A673 (cell line): ENCODE data around the gene HNRNPH3. TPM values are rescaled to one million over a fixed set of nuclear protein-coding genes. Genes with fewer than 3 reads are reported as not detected.

ENCODE experiments used
- BruUV-seq: library from RNA; stranded (reverse); fragments of 400-500 nt; replicated peaks from 2 replicates; lab custom pipeline; 2021; lab: Mats Ljungman, UMichigan
- CTCF ChIA-PET: fragments of 300-600 bp; sonication (Branson Sonifier 250); formaldehyde crosslinking; loops from one replicate; lab custom pipeline; 2022; ENCODE audit warnings: antibody characterized with exemption; lab: Charles Lee
- POLR2A ChIA-PET: fragments of 300-600 bp; sonication (Branson Sonifier 250); formaldehyde crosslinking; loops from one replicate; lab custom pipeline; 2022; ENCODE audit warnings: antibody characterized with exemption; ENCODE audit not compliant: low non-redundant PET; lab: Charles Lee
- DNase-seq: peaks from one replicate; pipeline ENCODE4 v3.0.0-alpha.2; 2015; ENCODE audit warnings: low spot score
- H3K27ac ChIP-seq: fragments of 200-600 bp; sonication (generic); 2 replicates; pipeline ENCODE4 v1.5.1; 2016; ENCODE audit warnings: mixed run types, low read depth, mild to moderate bottlenecking, mixed read lengths, antibody characterized with exemption, low read length; ENCODE audit not compliant: poor library complexity, severe bottlenecking
- H3K27me3 ChIP-seq: fragments of 200-600 bp; sonication (generic); replicated peaks from 2 replicates; pipeline ENCODE4 v1.6.1; 2017; ENCODE audit warnings: mixed run types, low read depth, mild to moderate bottlenecking, mixed read lengths, antibody characterized with exemption, low read length; ENCODE audit not compliant: insufficient read depth, poor library complexity
- H3K36me3 ChIP-seq: fragments of 200-600 bp; sonication (generic); 2 replicates; pipeline ENCODE4 v1.6.1; 2016; ENCODE audit warnings: mixed run types, mild to moderate bottlenecking, mixed read lengths, antibody characterized with exemption, low read length; ENCODE audit not compliant: insufficient read depth, poor library complexity, severe bottlenecking
- H3K4me1 ChIP-seq: fragments of 200-600 bp; sonication (generic); 2 replicates; pipeline ENCODE4 v1.6.1; 2017; ENCODE audit warnings: mixed run types, mild to moderate bottlenecking, mixed read lengths, antibody characterized with exemption, low read length; ENCODE audit not compliant: insufficient read depth, poor library complexity, severe bottlenecking
- H3K4me3 ChIP-seq: fragments of 200-600 bp; sonication (generic); 2 replicates; pipeline ENCODE4 v1.5.1; 2016; ENCODE audit warnings: low read depth, mixed run types, mild to moderate bottlenecking, mixed read lengths, low read length; ENCODE audit not compliant: poor library complexity, severe bottlenecking
- H3K9me3 ChIP-seq: fragments of 200-600 bp; sonication (generic); 2 replicates; pipeline ENCODE4 v1.6.1; 2016; ENCODE audit warnings: mixed run types, low read depth, mild to moderate bottlenecking, mixed read lengths, antibody characterized with exemption, low read length; ENCODE audit not compliant: poor library complexity, severe bottlenecking
- EZH2 ChIP-seq: fragments of 200-600 bp; sonication (generic); IDR thresholded peaks from 2 replicates; pipeline ENCODE4 v1.6.1; 2017; ENCODE audit warnings: borderline replicate concordance, low read depth, mild to moderate bottlenecking, mixed read lengths, antibody characterized with exemption, low read length; ENCODE audit not compliant: poor library complexity, severe bottlenecking
- intact Hi-C: fragments of 100-400 bp; cut with micrococcal nuclease; formaldehyde crosslinking; loops from one replicate; pipeline ENCODE4 v1.10.0; 2022; ENCODE audit not compliant: unreplicated experiment
- total RNA-seq: library from RNA; stranded (reverse); gene quantifications from 2 replicates; pipeline ENCODE4 v1.2.3, GENCODE V29; 2021
- TF ChIP-seq, protein P1 (sequence below): fragments of 300-800, 200-600 bp; sonication (generic); conservative IDR thresholded peaks from 2 replicates; pipeline ENCODE4 v1.5.1; 2017; ENCODE audit warnings: low read depth, mild to moderate bottlenecking, antibody characterized with exemption, low read length, moderate library complexity, mixed read lengths

Gene HNRNPH3
- total RNA-seq, 1 experiment from 2014 or later: 251 TPM

DNA sequence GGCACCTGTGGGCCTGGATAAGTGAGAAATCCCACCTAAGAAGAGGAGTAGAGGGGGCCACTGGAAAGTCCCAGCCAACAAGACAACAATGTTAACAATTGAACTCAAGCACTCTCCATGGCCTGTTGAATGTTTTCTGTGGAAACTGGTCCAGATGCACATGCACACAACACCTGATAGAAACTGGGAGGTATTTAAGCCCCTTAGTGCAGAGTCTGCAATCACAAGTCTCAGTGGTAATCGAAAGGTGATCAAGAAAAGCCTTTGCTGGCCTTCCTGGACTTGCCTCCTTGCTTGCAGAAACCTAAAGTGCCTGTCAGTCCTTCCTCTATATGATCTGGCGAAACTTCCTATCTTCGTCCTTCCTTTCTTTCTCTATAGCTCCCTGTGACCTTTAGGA, 30.6 kb upstream of the HNRNPH3 start:
- H3K27ac ChIP-seq: no peak overlapping the region
- H3K4me1 ChIP-seq: peaks cover 5% of the 10 kb centered on the region
- no peak for TF ChIP-seq EZH2
- TF ChIP-seq, protein P1, sequence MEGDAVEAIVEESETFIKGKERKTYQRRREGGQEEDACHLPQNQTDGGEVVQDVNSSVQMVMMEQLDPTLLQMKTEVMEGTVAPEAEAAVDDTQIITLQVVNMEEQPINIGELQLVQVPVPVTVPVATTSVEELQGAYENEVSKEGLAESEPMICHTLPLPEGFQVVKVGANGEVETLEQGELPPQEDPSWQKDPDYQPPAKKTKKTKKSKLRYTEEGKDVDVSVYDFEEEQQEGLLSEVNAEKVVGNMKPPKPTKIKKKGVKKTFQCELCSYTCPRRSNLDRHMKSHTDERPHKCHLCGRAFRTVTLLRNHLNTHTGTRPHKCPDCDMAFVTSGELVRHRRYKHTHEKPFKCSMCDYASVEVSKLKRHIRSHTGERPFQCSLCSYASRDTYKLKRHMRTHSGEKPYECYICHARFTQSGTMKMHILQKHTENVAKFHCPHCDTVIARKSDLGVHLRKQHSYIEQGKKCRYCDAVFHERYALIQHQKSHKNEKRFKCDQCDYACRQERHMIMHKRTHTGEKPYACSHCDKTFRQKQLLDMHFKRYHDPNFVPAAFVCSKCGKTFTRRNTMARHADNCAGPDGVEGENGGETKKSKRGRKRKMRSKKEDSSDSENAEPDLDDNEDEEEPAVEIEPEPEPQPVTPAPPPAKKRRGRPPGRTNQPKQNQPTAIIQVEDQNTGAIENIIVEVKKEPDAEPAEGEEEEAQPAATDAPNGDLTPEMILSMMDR: no peak
- H3K9me3 ChIP-seq: no peaks in the 10 kb centered on the region
- ChIA-PET CTCF (interaction anchor here (0.7 to 3.0 kb wide), 2 partner anchors 88 to 446 kb away, joined by 4 to 19 read pairs; no protein-coding TSS in a partner anchor), POLR2A (no interaction called here)
- no peak overlapping the region for H3K4me3 ChIP-seq
- no peaks in the 10 kb centered on the region for H3K36me3 ChIP-seq
- H3K27me3 ChIP-seq: no peaks in the 10 kb centered on the region
- no TSS peak for BruUV-seq
- DNase-seq: no peak
- intact Hi-C loops: loop anchor here (5.0 kb wide), 2 partner anchors 219 to 444 kb away; no protein-coding TSS in a partner anchor

DNA sequence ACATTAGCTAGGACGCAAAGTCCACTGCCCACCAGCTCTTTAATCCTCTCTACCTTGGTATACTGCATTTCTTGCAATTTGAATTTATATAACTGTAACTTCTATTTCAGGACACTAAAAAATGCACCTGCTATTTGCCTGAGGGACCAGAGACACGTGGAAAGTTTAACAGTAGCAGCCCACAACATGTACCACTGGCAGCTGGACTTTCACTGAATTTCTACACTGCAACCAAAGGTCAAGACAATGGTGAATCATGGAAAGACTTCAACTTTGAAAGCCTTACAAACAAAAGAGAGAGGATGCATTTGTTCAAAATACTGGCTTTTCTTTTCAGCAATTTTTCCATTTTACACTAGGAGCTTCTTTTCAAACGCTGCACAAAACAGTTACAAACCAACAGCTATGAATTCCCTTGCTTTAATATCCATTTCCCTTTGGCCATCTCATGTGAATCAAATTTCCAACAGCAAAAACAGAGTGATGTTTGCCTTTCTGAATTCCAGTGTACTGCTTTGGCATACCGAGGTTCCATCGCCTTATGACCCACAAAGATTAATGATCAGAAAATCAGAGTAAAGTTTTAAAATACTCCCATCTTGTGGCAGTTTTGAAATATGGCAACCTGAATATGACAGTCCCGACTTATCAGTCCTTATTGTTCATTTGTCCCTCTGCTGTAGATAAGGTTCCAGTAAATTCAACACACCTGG, 29.9 kb upstream of the HNRNPH3 start:
- peak; percentile 78 for DNase-seq

DNA sequence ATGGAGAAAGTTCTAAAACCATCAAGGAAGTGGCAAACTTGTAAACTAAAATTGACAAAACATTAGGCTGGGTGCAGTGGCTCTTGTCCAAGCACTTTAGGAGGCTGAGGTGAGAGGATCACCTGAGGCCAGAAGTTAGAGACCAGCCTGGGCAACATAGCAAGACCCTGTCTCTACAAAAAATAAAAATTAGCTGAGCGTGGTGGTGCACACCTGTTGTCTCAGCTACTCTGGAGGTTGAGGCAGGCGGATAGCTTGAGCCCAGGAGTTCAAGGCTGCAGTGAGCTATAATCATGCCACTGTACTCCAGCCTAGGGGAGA, 29.4 kb upstream of the HNRNPH3 start:
- CTCF ChIA-PET: interaction anchor here (0.6 to 1.1 kb wide), 2 partner anchors 88 to 447 kb away, joined by 3 to 4 read pairs; no protein-coding TSS in a partner anchor
- Histone ChIP-seq H3K4me3 (no peak overlapping the region), H3K27me3 (no peaks in the 10 kb centered on the region), H3K36me3 (no peaks in the 10 kb centered on the region), H3K4me1 (peaks cover 1% of the 10 kb centered on the region), H3K27ac (no peak overlapping the region), H3K9me3 (no peaks in the 10 kb centered on the region)
- no TSS peak for BruUV-seq
- POLR2A ChIA-PET: interaction anchor here (0.6 kb wide), 1 partner anchor 60 kb away, joined by 12 read pairs; no protein-coding TSS in a partner anchor
- intact Hi-C loops: loop anchor here (1.0 to 5.0 kb wide), 3 partner anchors 89 to 445 kb away; no protein-coding TSS in a partner anchor
- DNase-seq: no peak
- TF ChIP-seq, protein P1: no peak
- no peak for TF ChIP-seq EZH2

More for the DNA sequence above, 29.9 kb upstream of the HNRNPH3 start:
- Histone ChIP-seq H3K4me1 (peaks cover 5% of the 10 kb centered on the region), H3K36me3 (no peaks in the 10 kb centered on the region), H3K27ac (no peak overlapping the region), H3K4me3 (no peak overlapping the region), H3K9me3 (no peaks in the 10 kb centered on the region), H3K27me3 (no peaks in the 10 kb centered on the region)
- intact Hi-C loops: loop anchor here (1.0 to 5.0 kb wide), 3 partner anchors 89 to 445 kb away; no protein-coding TSS in a partner anchor
- ChIA-PET CTCF (interaction anchor here (0.6 to 3.0 kb wide), 4 partner anchors 88 to 447 kb away, joined by 3 to 19 read pairs (median 4); no protein-coding TSS in a partner anchor), POLR2A (interaction anchor here (0.6 kb wide), 1 partner anchor 61 kb away, joined by 12 read pairs; no protein-coding TSS in a partner anchor)
- TF ChIP-seq, protein P1: peak; percentile 69
- no peak for TF ChIP-seq EZH2
- no TSS peak for BruUV-seq
